Endothelial cell of umbilical vein (primary cell): ENCODE data around the gene NADK. TPM values are rescaled to one million over a fixed set of nuclear protein-coding genes. Genes with fewer than 3 reads are reported as not detected.
"Not testable (repeated sequence)": the region's sequence is repeated elsewhere in the genome, so short reads cannot be mapped to it uniquely, and the experiment has no call there.

Source experiments
- BruUV-seq: library from RNA; stranded (reverse); fragments of 400-500 nt; replicated peaks from 2 replicates; lab custom pipeline; 2021; lab: Mats Ljungman, UMichigan
- CTCF ChIA-PET: fragments of 300-600, 350-600 bp; sonication (Branson Sonifier 250); formaldehyde crosslinking; loops from one replicate; lab custom pipeline; 2021; ENCODE audit warnings: antibody characterized with exemption, inconsistent platforms; lab: Charles Lee
- POLR2A ChIA-PET: fragments of 300-600, 350-600 bp; sonication (Branson Sonifier 250); formaldehyde crosslinking; loops from one replicate; lab custom pipeline; 2021; ENCODE audit warnings: antibody characterized with exemption, inconsistent platforms; lab: Charles Lee
- DNase-seq: peaks from one replicate; pipeline ENCODE4 v3.0.0-alpha.2; 2011; ENCODE audit warnings: low read depth, low spot score
- FAIRE-seq: peaks from 2 replicates; lab custom pipeline; 2011; peaks lifted over from hg19 to GRCh38; lab: Jason Lieb, UNC
- H2AFZ ChIP-seq: 2 replicates; pipeline ENCODE4 v1.6.0; 2012; ENCODE audit warnings: low read depth, low read length, control low read depth, inconsistent platforms
- H3K27ac ChIP-seq: 2 replicates; pipeline ENCODE4 v1.5.1; 2011; ENCODE audit warnings: low read depth, mild to moderate bottlenecking, control low read depth, low read length, moderate library complexity; ENCODE audit not compliant: insufficient read depth
- H3K27me3 ChIP-seq, 2 experiments: 2 replicates each; pipeline versions ENCODE4 v1.6.0 to v1.6.1; 2011; ENCODE audit warnings: low read length in 2 of 2, mixed read lengths in 1 of 2; ENCODE audit not compliant: control insufficient read depth in 2 of 2, insufficient read depth in 2 of 2
- H3K36me3 ChIP-seq, 2 experiments: 2 replicates in 1 of 2; 3 replicates in 1 of 2; pipeline ENCODE4 v1.5.1; 2011; ENCODE audit warnings: low read length in 2 of 2, mild to moderate bottlenecking in 1 of 2, moderate library complexity in 1 of 2; ENCODE audit not compliant: control insufficient read depth in 2 of 2, insufficient read depth in 2 of 2; ENCODE audit errors: extremely low read depth in 1 of 2
- H3K4me1 ChIP-seq: 3 replicates; pipeline ENCODE4 v1.5.1; 2011; ENCODE audit warnings: mild to moderate bottlenecking, low read length; ENCODE audit not compliant: control insufficient read depth, insufficient read depth; ENCODE audit errors: extremely low read depth
- H3K4me2 ChIP-seq: 2 replicates; pipeline ENCODE4 v1.6.1; 2011; ENCODE audit warnings: low read length, control low read depth, mixed read lengths; ENCODE audit not compliant: insufficient read depth
- H3K4me3 ChIP-seq, 3 experiments: fragments of 200-600 bp in 1 of 3; sonication (generic), shearing (Covaris generic) in 1 of 3; replicated peaks in 1 of 3; 2 replicates each; pipeline ENCODE4 v1.5.1; 2011 to 2016; ENCODE audit warnings: control low read depth in 3 of 3, low read length in 3 of 3, mild to moderate bottlenecking in 2 of 3, inconsistent platforms in 1 of 3, low read depth in 1 of 3, moderate library complexity in 1 of 3; ENCODE audit not compliant: insufficient read depth in 1 of 3
- H3K79me2 ChIP-seq: 2 replicates; pipeline ENCODE4 v1.6.0; 2012; ENCODE audit warnings: low read length, inconsistent platforms; ENCODE audit not compliant: control insufficient read depth, insufficient read depth
- H3K9ac ChIP-seq: replicated peaks from 2 replicates; pipeline ENCODE3; 2011; ENCODE audit warnings: low read length, control low read depth; ENCODE audit not compliant: insufficient read depth; ENCODE audit errors: extremely low read depth
- H3K9me1 ChIP-seq: replicated peaks from 3 replicates; pipeline ENCODE4 v1.6.0; 2011; ENCODE audit warnings: mild to moderate bottlenecking, low read length; ENCODE audit not compliant: control insufficient read depth, insufficient read depth; ENCODE audit errors: extremely low read depth
- H3K9me3 ChIP-seq: replicated peaks from 2 replicates; pipeline ENCODE4 v1.5.1; 2012; ENCODE audit warnings: low read length, inconsistent platforms; ENCODE audit not compliant: control insufficient read depth, insufficient read depth
- H4K20me1 ChIP-seq: replicated peaks from 2 replicates; pipeline ENCODE3; 2011; ENCODE audit warnings: mild to moderate bottlenecking, low read length; ENCODE audit not compliant: control insufficient read depth, insufficient read depth; ENCODE audit errors: extremely low read depth
- dilution Hi-C: fragments of 300-500 bp; cut with MboI; formaldehyde crosslinking; loops from one replicate; pipeline ENCODE4 v1.15.0; 2019; ENCODE audit warnings: low sequenced_read_pairs; ENCODE audit not compliant: extremely low pct_ligation_motif_present
- intact Hi-C: fragments of 100-400 bp; cut with micrococcal nuclease; formaldehyde crosslinking; loops from one replicate; pipeline ENCODE4 v1.10.0; 2022
- polyA plus RNA-seq, 4 experiments: library from polyadenylated mRNA; depleted of rRNA in 3 of 4; stranded (reverse) in 3 of 4; unstranded in 1 of 4; fragments of >200 nt; gene quantifications; 2 replicates each; pipeline versions ENCODE4 v1.2.1 to v1.2.3, GENCODE V29; 2011 to 2012; ENCODE audit warnings: missing spikeins in 1 of 4
- total RNA-seq: library from RNA; stranded (reverse); gene quantifications from 2 replicates; pipeline ENCODE4 v1.2.3, GENCODE V29; 2021

NADK gene
- total and polyA plus RNA-seq, 2 donors (not counting 3 experiments of a cell fraction or from before 2014, with no cell fraction given) = 68.5 to 88.8 TPM

DNA sequence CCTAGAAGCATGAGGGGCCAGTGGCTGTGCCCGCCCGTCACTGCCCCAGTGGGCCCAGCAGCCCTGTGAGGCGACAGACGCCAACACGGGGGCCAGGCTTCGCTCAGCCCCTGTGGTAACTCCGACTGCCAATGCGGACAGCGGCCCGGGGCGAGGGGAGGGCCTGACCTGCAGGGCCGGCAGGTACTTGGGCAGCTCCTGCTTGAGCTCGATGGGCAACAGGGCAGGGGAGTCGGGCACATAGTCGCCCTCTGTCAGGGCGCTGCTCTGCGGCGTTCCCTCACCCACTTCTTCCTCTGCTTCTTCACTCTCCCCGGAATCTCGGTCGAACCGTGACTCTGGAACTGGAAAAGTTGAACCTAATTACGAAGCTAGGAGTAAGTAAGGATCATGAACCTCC lies 71.0 kb downstream of the NADK start:
- H3K9me3 ChIP-seq, FAIRE-seq, H3K9ac ChIP-seq, H3K4me3 ChIP-seq, H3K4me1 ChIP-seq, H3K27ac ChIP-seq, H3K9me1 ChIP-seq, intact Hi-C loops, H2AFZ ChIP-seq, dilution Hi-C loops, H4K20me1 ChIP-seq, H3K4me2 ChIP-seq, BruUV-seq, H3K79me2 ChIP-seq, H3K36me3 ChIP-seq, H3K27me3 ChIP-seq, POLR2A ChIA-PET, CTCF ChIA-PET, DNase-seq: not testable (repeated sequence)

DNA sequence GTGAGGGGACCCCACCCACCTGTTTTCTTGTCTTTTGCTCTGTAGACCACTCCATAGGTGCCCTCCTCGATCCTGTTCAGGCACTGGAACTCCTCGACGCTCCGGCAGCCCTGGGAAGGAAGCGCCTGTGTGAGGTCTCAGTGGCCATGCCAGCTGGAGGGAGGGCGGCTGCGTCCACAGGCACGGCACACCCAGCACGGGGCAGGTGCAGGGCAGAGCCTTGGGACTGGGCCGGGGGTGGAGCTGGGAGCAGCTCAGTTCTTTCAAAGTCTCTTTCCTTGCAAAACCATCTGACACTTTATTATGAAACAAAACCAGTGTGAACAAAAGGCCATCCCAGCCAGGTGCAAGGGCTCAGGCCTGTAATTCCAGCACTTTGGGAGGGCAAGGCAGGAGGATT lies 72.6 kb downstream of the NADK start:
- DNase-seq, H3K4me3 ChIP-seq, H3K4me2 ChIP-seq, H3K79me2 ChIP-seq, POLR2A ChIA-PET, H3K9ac ChIP-seq, H3K27ac ChIP-seq, H3K27me3 ChIP-seq, H3K9me1 ChIP-seq, dilution Hi-C loops, BruUV-seq, intact Hi-C loops, CTCF ChIA-PET, H4K20me1 ChIP-seq, H3K4me1 ChIP-seq, FAIRE-seq, H2AFZ ChIP-seq, H3K9me3 ChIP-seq, H3K36me3 ChIP-seq: not testable (repeated sequence)

DNA sequence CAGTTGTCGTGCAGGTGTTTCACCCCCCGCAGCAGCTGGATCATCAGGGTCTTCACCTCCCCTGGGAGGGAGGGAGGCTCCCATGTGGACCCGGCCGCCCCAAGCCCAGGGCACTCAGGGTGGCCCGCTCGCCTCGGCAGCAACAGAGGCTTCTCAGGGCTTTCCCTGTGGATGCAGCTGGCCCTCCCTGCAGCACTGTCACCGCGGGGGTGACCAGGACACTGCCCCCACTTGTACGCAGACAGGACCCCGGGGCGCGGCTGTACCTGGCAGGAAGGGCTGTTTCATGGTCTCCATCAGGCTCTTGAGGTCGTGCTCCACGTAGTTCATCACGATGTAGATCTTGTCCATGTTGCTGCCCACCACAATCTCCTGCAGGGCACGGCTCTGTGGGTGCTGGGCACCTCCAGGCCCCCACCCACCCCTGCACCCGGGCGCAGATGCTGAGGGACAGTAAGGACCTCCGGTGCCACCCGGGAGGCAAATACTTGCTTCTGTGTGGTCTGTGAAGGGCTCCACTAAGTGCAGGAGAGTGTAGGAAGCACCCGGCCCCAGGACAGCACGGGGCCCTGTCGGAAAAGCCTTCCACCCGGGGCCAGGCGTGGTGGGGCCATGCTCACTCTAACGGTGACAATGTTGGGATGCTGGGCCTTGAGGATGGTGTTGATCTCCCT lies 73.8 kb downstream of the NADK start:
- dilution Hi-C loops, H3K27me3 ChIP-seq, H3K4me2 ChIP-seq, H3K4me1 ChIP-seq, H3K79me2 ChIP-seq, H4K20me1 ChIP-seq, DNase-seq, H3K9ac ChIP-seq, CTCF ChIA-PET, BruUV-seq, FAIRE-seq, intact Hi-C loops, H3K9me1 ChIP-seq, H2AFZ ChIP-seq, H3K36me3 ChIP-seq, H3K9me3 ChIP-seq, H3K27ac ChIP-seq, POLR2A ChIA-PET, H3K4me3 ChIP-seq: not testable (repeated sequence)
